ENCODE results near the gene CERK.

DNA sequence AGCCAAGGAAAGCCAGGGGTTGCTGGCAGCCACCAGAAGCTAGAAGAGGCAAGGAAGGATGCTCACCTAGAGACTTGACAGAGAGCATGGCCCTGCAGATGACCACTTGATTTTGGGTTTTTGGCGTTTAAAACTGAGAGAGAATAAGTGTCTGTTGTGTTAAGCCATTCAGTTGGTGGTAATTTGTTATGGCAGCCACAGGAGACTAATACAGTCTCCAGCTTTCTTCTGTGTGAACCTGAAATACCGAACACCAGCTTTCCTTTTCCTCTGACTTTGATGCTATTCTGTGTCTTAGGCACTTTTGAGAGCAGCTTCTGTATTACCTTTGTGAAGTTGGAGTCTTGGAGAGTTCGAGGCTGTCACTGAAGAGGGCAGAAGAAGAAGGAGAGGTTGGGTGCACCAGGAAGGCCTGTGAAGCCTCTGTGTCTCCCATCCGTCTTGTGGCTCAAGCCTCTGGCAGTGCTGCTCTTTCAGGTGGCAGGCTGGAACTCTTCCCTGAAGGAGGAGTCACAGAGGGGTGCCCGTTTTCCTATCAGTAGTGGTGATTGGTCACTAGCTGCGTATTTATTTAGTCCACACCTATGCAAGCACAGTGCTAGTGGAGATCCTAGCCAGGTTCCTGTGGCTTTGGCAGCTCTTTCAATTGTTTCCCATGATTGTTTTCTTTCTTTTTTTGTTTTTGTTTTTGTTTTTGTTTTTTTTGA is 26.9 kb upstream of the CERK start:
- TF ChIP-seq, protein P1, sequence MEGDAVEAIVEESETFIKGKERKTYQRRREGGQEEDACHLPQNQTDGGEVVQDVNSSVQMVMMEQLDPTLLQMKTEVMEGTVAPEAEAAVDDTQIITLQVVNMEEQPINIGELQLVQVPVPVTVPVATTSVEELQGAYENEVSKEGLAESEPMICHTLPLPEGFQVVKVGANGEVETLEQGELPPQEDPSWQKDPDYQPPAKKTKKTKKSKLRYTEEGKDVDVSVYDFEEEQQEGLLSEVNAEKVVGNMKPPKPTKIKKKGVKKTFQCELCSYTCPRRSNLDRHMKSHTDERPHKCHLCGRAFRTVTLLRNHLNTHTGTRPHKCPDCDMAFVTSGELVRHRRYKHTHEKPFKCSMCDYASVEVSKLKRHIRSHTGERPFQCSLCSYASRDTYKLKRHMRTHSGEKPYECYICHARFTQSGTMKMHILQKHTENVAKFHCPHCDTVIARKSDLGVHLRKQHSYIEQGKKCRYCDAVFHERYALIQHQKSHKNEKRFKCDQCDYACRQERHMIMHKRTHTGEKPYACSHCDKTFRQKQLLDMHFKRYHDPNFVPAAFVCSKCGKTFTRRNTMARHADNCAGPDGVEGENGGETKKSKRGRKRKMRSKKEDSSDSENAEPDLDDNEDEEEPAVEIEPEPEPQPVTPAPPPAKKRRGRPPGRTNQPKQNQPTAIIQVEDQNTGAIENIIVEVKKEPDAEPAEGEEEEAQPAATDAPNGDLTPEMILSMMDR (IDR thresholded peaks at IDR 0.05; ENCODE audit: low read depth, low read length) = no peak
- TF ChIP-seq EZH2phosphoT487 (IDR thresholded peaks at IDR 0.05; ENCODE audit: low read depth) = no peak

Data from OCI-LY3 (cell line).